Transverse colon (tissue), 3 donors: Measurements from ENCODE around the gene ACAP2.

Source experiments
- POLR2A ChIP-seq: fragments of 450-650 bp; IDR thresholded peaks from one replicate; pipeline ENCODE4 v1.6.1; 2016; ENCODE audit warnings: antibody characterized with exemption, mild to moderate bottlenecking, moderate library complexity
- TF ChIP-seq, protein P1 (sequence below), 5 experiments: fragments of 200-600 bp in 3 of 5; fragments of 450-650 bp in 2 of 5; sonication (generic) in 3 of 5; IDR thresholded peaks; 1 replicate in 2 of 5; 2 replicates in 3 of 5; pipeline ENCODE4 v1.5.1; 2016 to 2017; ENCODE audit warnings: antibody characterized with exemption in 5 of 5, inconsistent platforms in 3 of 5, mild to moderate bottlenecking in 2 of 5, moderate library complexity in 1 of 5

DNA sequence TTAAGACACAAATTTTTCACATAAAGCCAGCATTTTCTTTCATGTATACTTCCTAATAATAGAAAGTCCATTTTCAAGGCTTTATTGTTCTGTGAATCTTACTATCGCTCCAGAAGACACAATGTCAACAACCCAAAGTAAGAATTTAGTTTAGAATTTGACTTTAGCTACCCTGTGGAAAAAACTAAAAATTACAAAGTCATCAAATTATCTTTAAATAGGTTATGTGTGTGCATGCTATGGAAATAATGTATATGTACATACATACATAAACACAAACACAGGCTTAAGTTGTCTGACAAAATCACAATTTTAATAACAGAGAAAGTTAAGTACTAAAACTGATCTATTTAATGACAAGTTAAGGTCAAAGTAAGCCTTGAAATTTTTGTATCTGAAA, 151.7 kb downstream of the ACAP2 start:
- TF ChIP-seq, protein P1, sequence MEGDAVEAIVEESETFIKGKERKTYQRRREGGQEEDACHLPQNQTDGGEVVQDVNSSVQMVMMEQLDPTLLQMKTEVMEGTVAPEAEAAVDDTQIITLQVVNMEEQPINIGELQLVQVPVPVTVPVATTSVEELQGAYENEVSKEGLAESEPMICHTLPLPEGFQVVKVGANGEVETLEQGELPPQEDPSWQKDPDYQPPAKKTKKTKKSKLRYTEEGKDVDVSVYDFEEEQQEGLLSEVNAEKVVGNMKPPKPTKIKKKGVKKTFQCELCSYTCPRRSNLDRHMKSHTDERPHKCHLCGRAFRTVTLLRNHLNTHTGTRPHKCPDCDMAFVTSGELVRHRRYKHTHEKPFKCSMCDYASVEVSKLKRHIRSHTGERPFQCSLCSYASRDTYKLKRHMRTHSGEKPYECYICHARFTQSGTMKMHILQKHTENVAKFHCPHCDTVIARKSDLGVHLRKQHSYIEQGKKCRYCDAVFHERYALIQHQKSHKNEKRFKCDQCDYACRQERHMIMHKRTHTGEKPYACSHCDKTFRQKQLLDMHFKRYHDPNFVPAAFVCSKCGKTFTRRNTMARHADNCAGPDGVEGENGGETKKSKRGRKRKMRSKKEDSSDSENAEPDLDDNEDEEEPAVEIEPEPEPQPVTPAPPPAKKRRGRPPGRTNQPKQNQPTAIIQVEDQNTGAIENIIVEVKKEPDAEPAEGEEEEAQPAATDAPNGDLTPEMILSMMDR (IDR thresholded peaks at IDR 0.05) = no peak
- TF ChIP-seq POLR2A = no peak
